B cell (primary cell): ENCODE data around the gene ZSWIM4. TPM values are rescaled to one million over a fixed set of nuclear protein-coding genes. Genes with fewer than 3 reads are reported as not detected.

Experiments
- ATAC-seq: fragments of 200-7000 bp; cut with Tn5 transposase; one replicate; pipeline ENCODE4 v1.10.0; 2021; ENCODE audit warnings: low read depth, mild to moderate bottlenecking, moderate number of reproducible peaks, moderate library complexity
- CTCF ChIA-PET: fragments of 350-600 bp; sonication (Branson Sonifier 250); formaldehyde crosslinking; loops from one replicate; lab custom pipeline; 2021; ENCODE audit warnings: antibody characterized with exemption, inconsistent platforms; lab: Charles Lee
- POLR2A ChIA-PET: fragments of 350-600 bp; sonication (Branson Sonifier 250); formaldehyde crosslinking; loops from one replicate; lab custom pipeline; 2021; ENCODE audit warnings: antibody characterized with exemption; lab: Charles Lee
- DNase-seq: peaks from one replicate; pipeline ENCODE4 v3.0.0; 2013
- H2AFZ ChIP-seq: 2 replicates; pipeline ENCODE4 v1.6.1; 2012; ENCODE audit warnings: mild to moderate bottlenecking, low read depth, low read length; ENCODE audit not compliant: insufficient read depth, poor library complexity, severe bottlenecking
- H3K27ac ChIP-seq, 2 donors: 1 replicate in 1 of 2; 2 replicates in 1 of 2; pipeline ENCODE4 v1.5.1; 2012 to 2013; ENCODE audit warnings: low read length in 2 of 2, mild to moderate bottlenecking in 2 of 2, moderate library complexity in 1 of 2
- H3K27me3 ChIP-seq, 4 experiments: fragments of 200-600 bp in 1 of 4; sonication (generic) in 1 of 4; replicated peaks in 1 of 4; 1 replicate in 2 of 4; 2 replicates in 2 of 4; pipeline versions ENCODE4 v1.6.1 to v1.7.0; 2013 to 2016; ENCODE audit warnings: low read length in 3 of 4, mild to moderate bottlenecking in 2 of 4, mixed read lengths in 1 of 4, moderate library complexity in 1 of 4; ENCODE audit not compliant: insufficient read depth in 4 of 4, control insufficient read depth in 3 of 4; ENCODE audit errors: control extremely low read depth in 1 of 4
- H3K36me3 ChIP-seq, 2 experiments: replicated peaks in 1 of 2; 1 replicate in 1 of 2; 2 replicates in 1 of 2; pipeline versions ENCODE4 v1.6.1 to v1.7.1; 2013; ENCODE audit warnings: low read length in 1 of 2; ENCODE audit not compliant: insufficient read depth in 2 of 2, control insufficient read depth in 1 of 2; ENCODE audit errors: control extremely low read depth in 1 of 2, extremely low read depth in 1 of 2
- H3K4me1 ChIP-seq, 2 donors: fragments of 200-600 bp in 1 of 2; sonication (generic) in 1 of 2; 1 replicate in 1 of 2; 2 replicates in 1 of 2; pipeline versions ENCODE4 v1.5.1 to v1.6.1; 2013 to 2017; ENCODE audit warnings: low read length in 2 of 2; ENCODE audit not compliant: control insufficient read depth in 2 of 2, insufficient read depth in 2 of 2
- H3K4me2 ChIP-seq: replicated peaks from 2 replicates; pipeline ENCODE3; 2012; ENCODE audit warnings: mild to moderate bottlenecking, low read depth, low read length; ENCODE audit not compliant: poor library complexity, severe bottlenecking
- H3K4me3 ChIP-seq, 5 experiments: fragments of 200-600 bp in 1 of 5; sonication (generic) in 1 of 5; 1 replicate in 3 of 5; 2 replicates in 2 of 5; pipeline versions ENCODE4 v1.5.1 to v1.7.0; 2011 to 2016; ENCODE audit warnings: low read length in 4 of 5, mild to moderate bottlenecking in 4 of 5, low read depth in 2 of 5, control low read depth in 1 of 5, moderate library complexity in 1 of 5; ENCODE audit not compliant: insufficient read depth in 1 of 5; ENCODE audit errors: control extremely low read depth in 1 of 5, extremely low read depth in 1 of 5
- H3K79me2 ChIP-seq: fragments of 200-600 bp; sonication (generic); one replicate; pipeline ENCODE4 v1.6.0; 2016; ENCODE audit warnings: low read length; ENCODE audit not compliant: control insufficient read depth, insufficient read depth
- H3K9ac ChIP-seq: fragments of 200-600 bp; sonication (generic); 2 replicates; pipeline ENCODE4 v1.6.1; 2017; ENCODE audit warnings: mild to moderate bottlenecking, low read length, moderate library complexity
- H3K9me3 ChIP-seq, 3 donors: one replicate each; pipeline versions ENCODE4 v1.6.1 to v1.7.1; 2013; ENCODE audit warnings: low read length in 2 of 3; ENCODE audit not compliant: control insufficient read depth in 2 of 3, insufficient read depth in 1 of 3; ENCODE audit errors: control extremely low read depth in 1 of 3
- H4K20me1 ChIP-seq: 2 replicates; pipeline ENCODE4 v1.6.0; 2012; ENCODE audit warnings: mild to moderate bottlenecking, low read length; ENCODE audit not compliant: insufficient read depth, control insufficient read depth, poor library complexity, severe bottlenecking
- H3K27ac Mint-ChIP-seq: one replicate; pipeline ENCODE4 v1.8.0; 2021; ENCODE audit warnings: mixed read lengths
- H3K27me3 Mint-ChIP-seq: one replicate; pipeline ENCODE4 v1.8.0; 2021; ENCODE audit warnings: mixed read lengths
- H3K4me1 Mint-ChIP-seq: one replicate; pipeline ENCODE4 v1.8.0; 2021; ENCODE audit warnings: mixed read lengths
- H3K4me3 Mint-ChIP-seq: one replicate; pipeline ENCODE4 v1.8.0; 2021; ENCODE audit warnings: mixed read lengths
- H3K9me3 Mint-ChIP-seq: one replicate; pipeline ENCODE4 v1.8.0; 2022; ENCODE audit warnings: mixed read lengths; ENCODE audit not compliant: insufficient read depth
- CTCF ChIP-seq: fragments of 200-600 bp; IDR thresholded peaks from one replicate; pipeline ENCODE4 v1.8.0; 2022; ENCODE audit warnings: antibody characterized with exemption, mild to moderate bottlenecking
- EZH2 ChIP-seq: IDR thresholded peaks from 2 replicates; pipeline ENCODE4 v1.6.1; 2012; ENCODE audit warnings: borderline replicate concordance, low read depth, mild to moderate bottlenecking, moderate library complexity, low read length; ENCODE audit not compliant: insufficient read depth, poor library complexity, severe bottlenecking
- WGBS: methylation state at CpG from one replicate; pipeline ENCODE4 v1.1.5; 2013; ENCODE audit warnings: missing lambda C conversion rate; ENCODE audit not compliant: insufficient coverage; 5-methylcytosine and 5-hydroxymethylcytosine counted together
- intact Hi-C: fragments of 100-400 bp; cut with micrococcal nuclease; formaldehyde crosslinking; loops from one replicate; pipeline ENCODE4 v1.10.0; 2022
- polyA plus RNA-seq: library from polyadenylated mRNA; depleted of rRNA; stranded (reverse); fragments of >200 nt; gene quantifications from 2 replicates; pipeline ENCODE4 v1.2.3, GENCODE V29; 2012
- total RNA-seq, 2 donors: library from RNA; stranded (reverse); fragments of 120-200 nt in 1 of 2; gene quantifications; 1 replicate in 1 of 2; 2 replicates in 1 of 2; pipeline versions ENCODE4 v1.2.3 to v1.2.4, GENCODE V29; 2013 to 2022

ZSWIM4 gene
- total and polyA plus RNA-seq, 2 donors (not counting 1 experiment from before 2014, with no cell fraction given), result 2.6 to 10.6 TPM

- ChIA-PET POLR2A (interaction anchor here (0.5 to 3.5 kb wide), 3 partner anchors 15 to 67 kb away, joined by 3 to 17 read pairs (median 9); no protein-coding TSS in a partner anchor), CTCF (interaction anchor here (0.5 to 4.5 kb wide), 4 partner anchors 9 to 69 kb away, joined by 3 to 22 read pairs (median 3); no protein-coding TSS in a partner anchor)
- Mint-ChIP-seq H3K27me3 (no peaks in the 10 kb centered on the region), H3K4me3 (peak overlapping the region; percentile 83), H3K9me3 (no peaks in the 10 kb centered on the region), H3K27ac (peak overlapping the region; percentile 89), H3K4me1 (peaks cover 39% of the 10 kb centered on the region)
- Histone ChIP-seq H3K27ac (peak overlapping the region in 1 of 2 donors; percentile 41), H3K9me3 (no peaks in the 10 kb centered on the region), H3K4me3 (peak overlapping the region in 2 of 5 experiments; percentile 11 to 35), H3K4me1 (peaks cover 35 to 38% of the 10 kb centered on the region in 2 donors), H2AFZ (peak overlapping the region; percentile 38), H3K36me3 (no peaks in the 10 kb centered on the region), H3K9ac (peak overlapping the region; percentile 48), H3K27me3 (peaks cover 0 to 22% (median 0%) of the 10 kb centered on the region in 4 experiments), H3K79me2 (no peaks in the 10 kb centered on the region), H4K20me1 (no peaks in the 10 kb centered on the region), H3K4me2 (peak overlapping the region; percentile 70)
- DNase-seq, result peak; percentile 84
- intact Hi-C loops, result loop anchor here (5.0 kb wide), 1 partner anchor 748 kb away; the partner anchor contains the start of gene LYL1
- ATAC-seq, result no peak
- TF ChIP-seq EZH2 (no peak), CTCF (no peak)
- 15% methylated on average over 60 of the region's 66 CpGs for WGBS
Measured at GRCh38 chr19:13849991-13850909, 55.0 kb downstream of the ZSWIM4 start.
